Hepatocyte (in vitro differentiated cells): Measurements from ENCODE around the gene STARD13. TPM values are rescaled to one million over a fixed set of nuclear protein-coding genes. Genes with fewer than 3 reads are reported as not detected.

Experiments used
- DNase-seq: peaks from one replicate; pipeline ENCODE4 v3.0.0-alpha.2; 2016; ENCODE audit warnings: low spot score
- H2AFZ ChIP-seq: fragments of 200-600 bp; sonication (generic); 2 replicates; pipeline ENCODE4 v1.6.0; 2016; ENCODE audit warnings: antibody characterized with exemption, mild to moderate bottlenecking
- H3K27ac ChIP-seq: fragments of 200-600 bp; sonication (generic); 2 replicates; pipeline ENCODE4 v1.5.1; 2016; ENCODE audit warnings: mild to moderate bottlenecking
- H3K27me3 ChIP-seq: fragments of 200-600 bp; sonication (generic); 2 replicates; pipeline ENCODE4 v1.6.1; 2016
- H3K36me3 ChIP-seq: fragments of 200-600 bp; sonication (generic); replicated peaks from 2 replicates; pipeline ENCODE4 v1.5.1; 2016; ENCODE audit warnings: low read depth; ENCODE audit not compliant: insufficient read depth
- H3K4me1 ChIP-seq: fragments of 200-600 bp; sonication (generic); 2 replicates; pipeline ENCODE4 v1.5.1; 2016; ENCODE audit warnings: mild to moderate bottlenecking, moderate library complexity; ENCODE audit not compliant: insufficient read depth
- H3K4me2 ChIP-seq: fragments of 200-600 bp; sonication (generic); 2 replicates; pipeline ENCODE4 v1.6.0; 2016
- H3K4me3 ChIP-seq: fragments of 200-600 bp; sonication (generic); 2 replicates; pipeline ENCODE4 v1.5.1; 2016; ENCODE audit warnings: mild to moderate bottlenecking
- H3K79me2 ChIP-seq: fragments of 200-600 bp; sonication (generic); 2 replicates; pipeline ENCODE4 v1.6.0; 2017; ENCODE audit warnings: mild to moderate bottlenecking
- H3K9me2 ChIP-seq: fragments of 200-600 bp; sonication (generic); replicated peaks from 2 replicates; pipeline ENCODE4 v1.6.0; 2017; ENCODE audit warnings: mild to moderate bottlenecking; ENCODE audit not compliant: insufficient read depth
- H3K9me3 ChIP-seq: fragments of 200-600 bp; sonication (generic); 2 replicates; pipeline ENCODE4 v1.5.1; 2016; ENCODE audit warnings: low read depth, mild to moderate bottlenecking
- H4K20me1 ChIP-seq: fragments of 200-600 bp; sonication (generic); 2 replicates; pipeline ENCODE4 v1.6.0; 2016; ENCODE audit warnings: mild to moderate bottlenecking; ENCODE audit not compliant: insufficient read depth, poor library complexity, severe bottlenecking
- CTCF ChIP-seq: fragments of 200-600 bp; sonication (generic); IDR thresholded peaks from 2 replicates; pipeline ENCODE4 v1.5.1; 2016; ENCODE audit warnings: antibody characterized with exemption, mild to moderate bottlenecking; ENCODE audit not compliant: poor library complexity
- EZH2 ChIP-seq: fragments of 200-600 bp; sonication (generic); IDR thresholded peaks from 2 replicates; pipeline ENCODE4 v1.6.1; 2016; ENCODE audit warnings: antibody characterized with exemption, mild to moderate bottlenecking, borderline replicate concordance
- EZH2phosphoT487 ChIP-seq: fragments of 200-600 bp; sonication (generic); IDR thresholded peaks from one replicate; pipeline ENCODE4 v1.6.1; 2018; ENCODE audit warnings: antibody characterized with exemption, mild to moderate bottlenecking, low read depth, moderate library complexity; ENCODE audit not compliant: unreplicated experiment, severe bottlenecking
- WGBS: methylation state at CpG from one replicate; pipeline ENCODE4 v1.1.6; 2016; ENCODE audit warnings: low lambda C conversion rate; ENCODE audit errors: missing lambda C conversion rate; 5-methylcytosine and 5-hydroxymethylcytosine counted together
- polyA plus RNA-seq: library from polyadenylated mRNA; unstranded; fragments of >200 nt; fragmentation: Nextera tagmentation; extraction: Ambion mirVana; gene quantifications from 2 replicates; pipeline ENCODE4 v1.2.1, GENCODE V29; 2016
- total RNA-seq: library from RNA; depleted of rRNA; stranded (reverse); fragments of >200 nt; gene quantifications from 2 replicates; pipeline ENCODE4 v1.2.3, GENCODE V29; 2014

Gene STARD13
- total and polyA plus RNA-seq, 2 experiments from 2014 or later = 5.4 to 13.5 TPM

GRCh38 chr13:33206425-33206824, 79.1 kb downstream of the STARD13 start:
- DNase-seq = no peak
- Histone ChIP-seq H4K20me1 (no peaks in the 10 kb centered on the region), H3K79me2 (peaks cover 36% of the 10 kb centered on the region), H3K27me3 (no peaks in the 10 kb centered on the region), H3K9me3 (no peaks in the 10 kb centered on the region), H3K9me2 (no peaks in the 10 kb centered on the region), H3K36me3 (no peaks in the 10 kb centered on the region), H2AFZ (no peak overlapping the region), H3K4me3 (no peak overlapping the region), H3K4me1 (peaks cover 20% of the 10 kb centered on the region), H3K4me2 (peak overlapping the region; percentile 64), H3K27ac (peak overlapping the region; percentile 65)
- TF ChIP-seq EZH2phosphoT487 = no peak
- no peak for TF ChIP-seq EZH2
- no peak for TF ChIP-seq CTCF
- WGBS = 68% methylated on average over 3 of the region's 3 CpGs

GRCh38 chr13:33205804-33206221, 79.7 kb downstream of the STARD13 start:
- H3K4me1 ChIP-seq = peaks cover 20% of the 10 kb centered on the region
- H3K79me2 ChIP-seq = peaks cover 38% of the 10 kb centered on the region
- TF ChIP-seq EZH2phosphoT487 (no peak), EZH2 (no peak), CTCF (no peak)
- H3K9me2 ChIP-seq = no peaks in the 10 kb centered on the region
- H4K20me1 ChIP-seq = no peaks in the 10 kb centered on the region
- no peaks in the 10 kb centered on the region for H3K27me3 ChIP-seq
- no peak overlapping the region for H3K4me3 ChIP-seq
- WGBS = 40% methylated on average over 6 of the region's 6 CpGs
- DNase-seq = no peak
- peak overlapping the region; percentile 65 for H3K27ac ChIP-seq
- H3K36me3 ChIP-seq = no peaks in the 10 kb centered on the region
- H2AFZ ChIP-seq = no peak overlapping the region
- H3K9me3 ChIP-seq = no peaks in the 10 kb centered on the region
- peak overlapping the region; percentile 64 for H3K4me2 ChIP-seq

DNA sequence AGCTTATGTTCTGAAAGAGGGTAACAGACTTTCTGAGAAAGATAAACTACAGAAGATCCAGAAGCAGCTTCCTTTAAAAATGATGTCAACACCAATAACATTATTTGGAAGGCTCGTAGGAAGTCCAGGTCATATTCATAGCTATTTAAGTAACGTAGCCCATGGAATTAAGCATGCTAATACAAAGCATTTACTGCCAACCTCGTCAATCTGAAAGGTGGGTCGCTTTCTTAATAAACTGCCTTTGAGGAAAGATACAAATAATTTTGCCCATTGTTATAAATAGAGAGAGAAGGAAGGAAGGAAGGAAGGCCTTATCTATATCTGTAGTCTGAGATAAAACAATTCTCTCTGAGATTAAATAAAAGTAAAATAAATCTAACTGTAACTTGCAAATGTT, 80.3 kb downstream of the STARD13 start:
- Histone ChIP-seq H3K36me3 (no peaks in the 10 kb centered on the region), H3K9me3 (no peaks in the 10 kb centered on the region), H3K27ac (peak overlapping the region; percentile 65), H2AFZ (no peak overlapping the region), H3K9me2 (no peaks in the 10 kb centered on the region), H3K4me2 (peak overlapping the region; percentile 64), H3K27me3 (no peaks in the 10 kb centered on the region), H4K20me1 (no peaks in the 10 kb centered on the region), H3K4me1 (peaks cover 20% of the 10 kb centered on the region), H3K79me2 (peaks cover 35% of the 10 kb centered on the region), H3K4me3 (no peak overlapping the region)
- DNase-seq = no peak
- WGBS = 65% methylated on average over 4 of the region's 4 CpGs
- TF ChIP-seq EZH2 (no peak), CTCF (no peak), EZH2phosphoT487 (no peak)
